Testis (tissue), 3 donors: ENCODE measurements around the gene SPAG6. TPM values are rescaled to one million over a fixed set of nuclear protein-coding genes. Genes with fewer than 3 reads are reported as not detected.
A peak's percentile ranks its signal among the peaks of the same experiment; 100 is the strongest.

ENCODE experiments used
- DNase-seq: peaks from one replicate; pipeline ENCODE4 v3.0.0-alpha.2; 2019
- H3K27ac ChIP-seq, 2 donors: fragments of 200-600 bp; sonication (generic); one replicate each; pipeline ENCODE4 v1.5.1; 2019
- H3K27me3 ChIP-seq: fragments of 200-600 bp; sonication (generic); one replicate; pipeline ENCODE4 v1.5.1; 2019
- H3K36me3 ChIP-seq: fragments of 200-600 bp; sonication (generic); one replicate; pipeline ENCODE4 v1.5.1; 2017; ENCODE audit warnings: low read depth; ENCODE audit errors: missing control alignments
- H3K4me1 ChIP-seq: fragments of 200-600 bp; sonication (generic); one replicate; pipeline ENCODE4 v1.5.1; 2019
- H3K4me3 ChIP-seq, 2 donors: fragments of 200-600 bp; sonication (generic); one replicate each; pipeline ENCODE4 v1.5.1; 2017 to 2019
- H3K9me3 ChIP-seq: fragments of 200-600 bp; sonication (generic); one replicate; pipeline ENCODE4 v1.5.1; 2017
- POLR2A ChIP-seq: fragments of 450-650 bp; IDR thresholded peaks from one replicate; pipeline ENCODE4 v1.6.1; 2017; ENCODE audit warnings: antibody characterized with exemption, mild to moderate bottlenecking, moderate library complexity
- WGBS, 2 donors: methylation state at CpG; one replicate each; pipeline ENCODE4 v1.1.5; 2018; 5-methylcytosine and 5-hydroxymethylcytosine counted together
- intact Hi-C: fragments of 100-400 bp; cut with DNase I; formaldehyde crosslinking; loops from one replicate; pipeline ENCODE4 v1.15.1; 2023; ENCODE audit warnings: low total_unique reads
- polyA plus RNA-seq: library from polyadenylated mRNA; stranded (reverse); fragments of 350-450 nt; fragmentation: Illumina TruSeq; extraction: RNeasy Lipid Tissue Mini Kit (QIAGEN cat#74804); gene quantifications from one replicate; pipeline ENCODE4 v1.2.3, GENCODE V29; 2014; ENCODE audit warnings: low read depth, low replicate concordance; ENCODE audit not compliant: insufficient read depth
- total RNA-seq, 2 donors: library from RNA; depleted of rRNA; stranded (reverse); fragments of >200 nt; gene quantifications; one replicate each; pipeline ENCODE4 v1.2.3, GENCODE V29; 2016
- TF ChIP-seq, protein P1 (sequence below), 3 experiments: fragments of 450-650 bp in 2 of 3; fragments of 200-600 bp in 1 of 3; sonication (generic) in 1 of 3; IDR thresholded peaks; one replicate each; pipeline ENCODE4 v1.5.1; 2016 to 2019; ENCODE audit warnings: antibody characterized with exemption in 3 of 3, mild to moderate bottlenecking in 2 of 3, moderate library complexity in 1 of 3

The SPAG6 gene
- total and polyA plus RNA-seq, 3 donors from 2014 or later = 77.4 to 258 (median 103) TPM

DNA sequence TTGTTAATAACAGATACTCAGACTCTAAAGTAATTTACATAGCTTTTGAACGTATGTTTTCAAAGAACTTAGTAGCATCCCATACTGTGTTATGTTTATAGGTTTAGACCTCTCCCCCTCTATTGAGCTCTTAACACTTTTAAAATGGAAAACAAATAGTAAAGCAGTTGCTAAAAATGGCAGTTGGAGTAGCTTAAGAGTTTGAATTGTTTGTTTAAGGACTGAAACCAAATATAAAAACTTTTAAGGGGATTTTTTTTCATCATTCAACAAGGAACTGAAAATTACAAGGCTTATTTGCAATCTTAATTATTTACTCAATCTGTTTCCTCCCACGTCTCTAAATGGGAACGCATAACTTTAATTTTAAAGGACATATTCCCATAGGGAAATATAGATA, 1.6 kb upstream of the SPAG6 start:
- no peak overlapping the region for H3K4me3 ChIP-seq
- no peak for DNase-seq
- no peak for TF ChIP-seq POLR2A
- TF ChIP-seq, protein P1, sequence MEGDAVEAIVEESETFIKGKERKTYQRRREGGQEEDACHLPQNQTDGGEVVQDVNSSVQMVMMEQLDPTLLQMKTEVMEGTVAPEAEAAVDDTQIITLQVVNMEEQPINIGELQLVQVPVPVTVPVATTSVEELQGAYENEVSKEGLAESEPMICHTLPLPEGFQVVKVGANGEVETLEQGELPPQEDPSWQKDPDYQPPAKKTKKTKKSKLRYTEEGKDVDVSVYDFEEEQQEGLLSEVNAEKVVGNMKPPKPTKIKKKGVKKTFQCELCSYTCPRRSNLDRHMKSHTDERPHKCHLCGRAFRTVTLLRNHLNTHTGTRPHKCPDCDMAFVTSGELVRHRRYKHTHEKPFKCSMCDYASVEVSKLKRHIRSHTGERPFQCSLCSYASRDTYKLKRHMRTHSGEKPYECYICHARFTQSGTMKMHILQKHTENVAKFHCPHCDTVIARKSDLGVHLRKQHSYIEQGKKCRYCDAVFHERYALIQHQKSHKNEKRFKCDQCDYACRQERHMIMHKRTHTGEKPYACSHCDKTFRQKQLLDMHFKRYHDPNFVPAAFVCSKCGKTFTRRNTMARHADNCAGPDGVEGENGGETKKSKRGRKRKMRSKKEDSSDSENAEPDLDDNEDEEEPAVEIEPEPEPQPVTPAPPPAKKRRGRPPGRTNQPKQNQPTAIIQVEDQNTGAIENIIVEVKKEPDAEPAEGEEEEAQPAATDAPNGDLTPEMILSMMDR (IDR thresholded peaks at IDR 0.05) = no peak
- H3K27me3 ChIP-seq = no peaks in the 10 kb centered on the region
- WGBS, 2 donors = 14 to 19% methylated on average over 3 of the region's 3 CpGs
- H3K27ac ChIP-seq = no peak overlapping the region
- intact Hi-C loops = loop anchor here (10.0 kb wide), 1 partner anchor 91 kb away; no protein-coding TSS in a partner anchor
- no peaks in the 10 kb centered on the region for H3K9me3 ChIP-seq
- no peaks in the 10 kb centered on the region for H3K36me3 ChIP-seq
- peaks cover 11% of the 10 kb centered on the region for H3K4me1 ChIP-seq

DNA sequence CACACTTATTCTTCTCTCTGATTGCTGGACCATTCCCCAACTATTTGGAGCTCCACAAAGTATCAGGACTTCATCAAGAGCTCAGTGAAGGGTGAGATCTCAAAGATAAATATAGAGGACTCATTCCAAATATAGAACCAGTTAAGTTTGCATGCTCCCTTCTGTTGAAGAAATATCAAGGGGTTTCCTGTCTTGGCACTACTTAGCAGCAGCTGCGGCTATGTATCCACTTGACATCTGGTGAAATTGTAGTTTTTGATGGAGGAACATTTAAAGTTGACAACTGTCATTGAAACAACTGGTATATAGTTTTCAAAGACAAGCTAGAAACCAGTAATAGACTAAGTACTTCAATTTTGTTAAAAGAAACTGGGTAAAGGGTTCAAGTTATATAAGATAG, 1.0 kb upstream of the SPAG6 start:
- Histone ChIP-seq H3K27ac (no peak overlapping the region), H3K27me3 (no peaks in the 10 kb centered on the region), H3K36me3 (no peaks in the 10 kb centered on the region), H3K9me3 (no peaks in the 10 kb centered on the region), H3K4me3 (no peak overlapping the region), H3K4me1 (peaks cover 11% of the 10 kb centered on the region)
- TF ChIP-seq POLR2A = no peak
- TF ChIP-seq, protein P1 (IDR thresholded peaks at IDR 0.05) = no peak
- WGBS, 2 donors = 37 to 48% methylated on average over 1 of the region's 1 CpG
- intact Hi-C loops = loop anchor here (10.0 kb wide), 1 partner anchor 91 kb away; no protein-coding TSS in a partner anchor
- no peak for DNase-seq

DNA sequence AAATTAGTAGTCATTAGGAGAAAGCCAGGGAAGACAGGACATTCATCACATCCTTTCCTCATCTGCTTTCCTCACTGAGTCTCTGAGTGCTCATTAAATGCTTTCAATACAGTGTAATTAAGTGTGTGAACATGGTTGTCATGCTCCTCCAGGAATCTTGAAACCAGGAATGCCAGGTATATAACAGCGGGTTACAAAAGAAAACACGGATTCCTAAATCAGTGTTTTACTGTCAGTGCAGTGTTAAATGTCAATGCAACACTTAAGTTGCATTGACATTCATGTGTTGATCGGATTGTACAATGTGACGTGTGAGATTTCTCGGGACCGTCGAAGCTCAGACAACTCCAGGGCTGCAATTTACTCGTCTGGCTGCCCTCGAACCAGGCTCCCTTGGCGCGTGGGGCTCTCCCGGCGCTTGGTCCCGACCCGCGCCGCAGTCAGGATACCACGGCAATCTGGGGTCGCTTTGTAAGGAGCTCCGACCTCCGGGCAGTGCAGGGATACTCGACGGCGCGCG, 455 bp upstream of the SPAG6 start:
- Histone ChIP-seq H3K4me1 (peaks cover 11% of the 10 kb centered on the region), H3K4me3 (peak overlapping the region; percentile 46 to 62), H3K9me3 (no peaks in the 10 kb centered on the region), H3K27ac (no peak overlapping the region), H3K27me3 (no peaks in the 10 kb centered on the region), H3K36me3 (no peaks in the 10 kb centered on the region)
- DNase-seq = no peak
- intact Hi-C loops = loop anchor here (10.0 kb wide), 1 partner anchor 90 kb away; no protein-coding TSS in a partner anchor
- WGBS, 2 donors = 12 to 26% methylated on average over 2 to 26 of the region's 26 CpGs
- no peak for TF ChIP-seq POLR2A
- TF ChIP-seq, protein P1 (IDR thresholded peaks at IDR 0.05) = no peak

DNA sequence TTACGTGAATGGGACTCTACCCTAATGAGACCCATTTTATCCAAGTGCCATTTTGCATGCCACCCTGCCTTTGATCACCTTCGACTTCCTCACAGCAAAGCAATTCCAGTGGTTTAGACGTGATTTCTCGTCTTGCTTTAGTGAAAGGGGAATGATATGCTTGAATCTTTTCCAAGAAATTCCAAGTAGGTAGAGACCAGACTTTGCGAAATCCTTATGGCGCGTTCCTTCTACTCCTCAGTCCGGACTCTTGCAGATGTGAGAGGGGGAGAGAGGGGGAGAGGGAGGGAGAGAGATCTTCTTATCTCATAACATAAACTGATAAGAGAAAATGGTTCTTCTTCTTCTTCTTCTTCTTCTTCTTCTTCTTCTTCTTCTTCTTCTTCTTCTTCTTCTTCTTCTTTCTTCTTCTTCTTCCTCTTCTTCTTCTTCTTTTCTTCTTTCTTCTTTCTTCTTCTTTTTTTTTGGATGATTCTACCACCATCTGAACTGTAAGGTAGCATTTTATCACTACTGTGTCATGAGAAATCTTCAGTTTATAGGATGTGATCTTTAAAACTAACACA, 883 bp downstream of the SPAG6 start:
- TF ChIP-seq, protein P1 (IDR thresholded peaks at IDR 0.05) = no peak
- TF ChIP-seq POLR2A = no peak
- WGBS, 2 donors = 28 to 34% methylated on average over 8 of the region's 8 CpGs
- Histone ChIP-seq H3K27ac (no peak overlapping the region), H3K27me3 (no peaks in the 10 kb centered on the region), H3K36me3 (no peaks in the 10 kb centered on the region), H3K4me1 (peaks cover 11% of the 10 kb centered on the region), H3K9me3 (no peaks in the 10 kb centered on the region), H3K4me3 (peak overlapping the region; percentile 46 to 62)
- no peak for DNase-seq
- intact Hi-C loops = loop anchor here (10.0 kb wide), 1 partner anchor 89 kb away; no protein-coding TSS in a partner anchor

DNA sequence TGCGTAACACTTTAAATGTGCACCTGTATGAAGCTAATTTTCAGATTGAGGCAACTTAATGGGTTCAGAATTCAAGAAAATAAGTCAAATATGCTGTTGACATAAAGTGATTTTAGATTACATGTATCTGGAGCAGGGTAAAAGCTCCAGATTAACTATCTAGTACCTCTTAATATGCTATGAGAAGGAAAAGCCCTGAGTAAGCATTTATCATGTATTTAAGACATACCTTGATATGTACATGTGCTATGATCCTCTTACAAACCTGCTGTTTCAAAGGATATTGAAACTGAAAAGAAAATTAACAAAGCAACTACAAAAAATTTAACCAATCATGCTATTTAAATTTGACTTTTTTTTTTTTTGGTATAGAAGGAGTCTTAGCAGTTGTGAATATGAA, 4.5 kb downstream of the SPAG6 start:
- Histone ChIP-seq H3K36me3 (no peaks in the 10 kb centered on the region), H3K27ac (no peak overlapping the region), H3K9me3 (no peaks in the 10 kb centered on the region), H3K4me3 (no peak overlapping the region), H3K4me1 (no peaks in the 10 kb centered on the region), H3K27me3 (no peaks in the 10 kb centered on the region)
- WGBS, 2 donors = 96 to 100% methylated on average over 1 of the region's 1 CpG
- no peak for DNase-seq
- TF ChIP-seq POLR2A = no peak
- TF ChIP-seq, protein P1 (IDR thresholded peaks at IDR 0.05) = no peak
- intact Hi-C loops = loop anchor here (10.0 kb wide), 1 partner anchor 85 kb away; no protein-coding TSS in a partner anchor
